GM18505 (cell line): Measurements from ENCODE around the gene EPDR1.

ENCODE experiments used
- ATAC-seq: cut with Tn5 transposase; IDR thresholded peaks from one replicate; pipeline ENCODE4 v1.9.1; 2021; ENCODE audit not compliant: unreplicated experiment
- POLR2A ChIP-seq: IDR thresholded peaks from 4 replicates; pipeline ENCODE4 v1.6.1; 2011; ENCODE audit warnings: borderline replicate concordance; ENCODE audit not compliant: insufficient read depth, insufficient read length; ENCODE audit errors: extremely low read depth

Gene EPDR1

DNA sequence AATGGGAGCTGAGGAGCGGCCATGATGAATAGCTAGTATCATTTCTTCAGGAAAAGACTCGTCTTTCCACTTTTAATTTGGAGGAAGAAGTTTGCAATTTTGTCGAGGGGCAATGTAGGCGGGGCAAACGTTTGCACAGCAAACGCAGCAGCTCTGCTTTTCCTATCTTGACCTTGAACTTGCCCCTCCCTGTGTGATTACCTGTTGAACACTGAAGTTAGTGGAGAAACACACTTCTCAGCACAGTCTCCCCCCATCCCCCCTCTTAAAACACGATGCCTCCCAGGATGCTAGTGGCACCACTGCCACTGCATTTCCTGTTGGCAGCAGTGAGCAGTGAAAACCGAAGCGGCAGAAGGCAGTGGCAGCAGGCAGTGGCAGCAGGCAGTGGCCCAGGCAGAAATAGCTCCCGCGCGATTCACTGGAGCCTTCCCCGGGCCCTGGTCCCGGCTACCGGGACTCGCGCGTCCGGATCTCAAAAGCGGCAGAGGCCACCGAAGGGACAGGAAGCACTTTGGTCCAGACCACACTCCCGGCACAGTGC is at the start of gene EPDR1:
TSS of gene EPDR1 (plus strand) at position 336 of the 544 bp plus-strand sequence. CDS start 300 bp downstream, outside the sequence.
- no peak for TF ChIP-seq POLR2A
- peak; percentile 44 for ATAC-seq

DNA sequence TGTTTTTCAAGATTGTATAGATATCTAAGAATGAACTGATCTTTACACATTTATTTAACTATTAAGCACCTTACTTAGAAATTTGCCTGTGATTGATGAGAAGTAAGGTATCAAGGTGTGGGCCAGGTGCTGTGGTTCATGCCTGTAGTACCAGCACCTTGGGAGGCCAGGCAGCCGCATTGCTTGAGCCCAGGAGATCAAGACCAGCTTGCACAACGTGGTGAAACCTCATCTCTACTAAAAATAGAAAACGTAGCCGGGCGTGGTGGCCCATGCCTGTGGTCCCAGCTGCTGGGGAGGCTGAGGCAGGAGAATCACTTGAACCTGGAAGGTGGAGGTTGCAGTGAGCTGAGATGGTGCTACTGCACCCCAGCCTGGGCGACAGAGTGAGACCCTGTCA is 38.4 kb upstream of the EPDR1 start:
- TF ChIP-seq POLR2A: no peak
- ATAC-seq: no peak

DNA sequence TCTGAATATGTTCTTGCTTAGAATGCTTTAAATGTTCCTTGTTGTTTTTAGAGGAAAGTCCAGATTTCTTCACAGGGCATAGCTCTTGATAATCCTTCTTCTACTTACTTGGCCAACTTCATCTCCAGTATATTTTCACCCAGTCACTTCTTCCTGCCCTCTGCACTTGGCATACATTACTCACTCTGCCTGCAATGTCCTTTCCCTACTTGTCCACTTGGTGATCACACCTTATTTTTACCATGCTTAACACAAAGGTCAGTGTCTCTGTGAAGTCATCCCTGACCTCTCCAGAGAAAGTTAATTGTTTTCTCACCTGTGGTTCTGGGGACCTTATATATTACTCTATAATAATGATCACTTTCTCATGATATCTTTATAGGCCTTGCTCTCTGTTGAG is 27.1 kb upstream of the EPDR1 start:
- TF ChIP-seq POLR2A: no peak

DNA sequence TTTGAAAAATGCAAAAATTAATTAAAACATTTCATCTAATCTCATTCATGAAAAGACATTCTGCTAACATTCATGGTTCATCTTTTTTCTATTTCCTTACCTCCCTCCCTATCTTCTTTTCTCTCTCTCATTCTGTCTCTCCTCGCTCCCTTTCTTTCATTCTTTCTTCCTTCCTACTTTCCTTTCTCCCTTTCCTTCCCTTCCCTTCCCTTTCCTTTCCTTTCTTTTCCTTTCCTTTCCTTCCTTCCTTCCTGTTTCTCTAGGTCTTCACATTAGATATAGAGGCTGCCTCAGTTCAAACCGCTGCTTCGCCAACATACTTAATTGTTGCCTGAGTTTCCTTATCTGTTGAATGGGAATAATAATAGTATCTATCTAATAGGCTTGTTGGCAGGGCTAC is 25.8 kb upstream of the EPDR1 start:
- ATAC-seq: no peak
- TF ChIP-seq POLR2A: no peak

More for the DNA sequence above, 27.1 kb upstream of the EPDR1 start:
- no peak for ATAC-seq

DNA sequence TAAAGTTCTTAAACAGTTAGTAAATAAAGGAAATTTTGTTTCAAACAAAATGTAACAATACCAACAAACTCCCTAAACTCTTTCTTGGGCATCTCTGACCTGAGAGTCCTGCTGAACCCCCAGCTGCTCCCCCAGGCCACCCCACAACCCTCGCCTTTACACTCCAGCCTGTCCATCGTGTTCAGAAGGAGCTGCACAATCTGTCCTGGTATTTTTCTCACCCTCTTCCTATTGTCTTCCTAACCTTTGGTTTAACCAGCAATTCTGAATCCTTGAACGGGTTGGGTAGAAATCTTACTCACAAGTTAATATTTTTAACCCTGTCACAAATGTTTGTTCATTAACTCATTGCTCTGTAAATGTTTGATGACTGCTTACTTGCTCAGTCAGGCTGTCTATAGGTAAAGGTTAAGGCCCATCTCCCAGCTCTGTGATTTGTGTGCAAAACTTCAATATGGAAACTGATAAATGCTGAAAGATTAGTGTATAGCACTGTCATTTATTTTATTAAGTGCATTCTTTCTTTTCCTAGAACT is 20.7 kb upstream of the EPDR1 start:
- no peak for ATAC-seq
- no peak for TF ChIP-seq POLR2A

DNA sequence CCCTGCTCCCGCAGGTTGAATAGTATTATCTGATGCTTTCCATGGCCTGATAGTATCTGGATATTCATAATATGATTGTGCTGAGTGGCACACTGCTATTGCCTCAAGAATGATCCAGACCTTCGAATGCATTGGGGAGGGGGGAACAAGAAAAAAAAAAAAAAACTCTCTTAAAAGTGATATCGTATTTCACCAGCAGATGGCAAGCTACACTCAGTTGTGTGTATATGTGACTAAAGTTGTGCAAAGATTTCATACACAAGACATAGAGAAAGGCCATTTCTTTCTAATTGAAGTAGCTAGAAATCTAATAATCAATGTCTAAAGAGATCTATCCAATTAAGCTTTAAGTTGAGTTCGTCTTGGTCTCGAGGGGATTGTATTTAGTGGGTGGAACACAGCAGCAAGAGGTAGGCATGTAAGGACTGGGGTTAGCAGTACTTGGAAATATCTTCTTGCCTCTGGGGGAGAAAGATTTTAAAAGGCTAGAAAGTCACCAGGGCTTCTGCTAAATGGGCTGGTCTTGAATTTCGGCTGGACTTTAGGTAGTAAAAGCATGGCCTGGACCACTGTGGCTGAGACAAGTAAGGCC is 19.1 kb upstream of the EPDR1 start:
- ATAC-seq: no peak
- TF ChIP-seq POLR2A: no peak

DNA sequence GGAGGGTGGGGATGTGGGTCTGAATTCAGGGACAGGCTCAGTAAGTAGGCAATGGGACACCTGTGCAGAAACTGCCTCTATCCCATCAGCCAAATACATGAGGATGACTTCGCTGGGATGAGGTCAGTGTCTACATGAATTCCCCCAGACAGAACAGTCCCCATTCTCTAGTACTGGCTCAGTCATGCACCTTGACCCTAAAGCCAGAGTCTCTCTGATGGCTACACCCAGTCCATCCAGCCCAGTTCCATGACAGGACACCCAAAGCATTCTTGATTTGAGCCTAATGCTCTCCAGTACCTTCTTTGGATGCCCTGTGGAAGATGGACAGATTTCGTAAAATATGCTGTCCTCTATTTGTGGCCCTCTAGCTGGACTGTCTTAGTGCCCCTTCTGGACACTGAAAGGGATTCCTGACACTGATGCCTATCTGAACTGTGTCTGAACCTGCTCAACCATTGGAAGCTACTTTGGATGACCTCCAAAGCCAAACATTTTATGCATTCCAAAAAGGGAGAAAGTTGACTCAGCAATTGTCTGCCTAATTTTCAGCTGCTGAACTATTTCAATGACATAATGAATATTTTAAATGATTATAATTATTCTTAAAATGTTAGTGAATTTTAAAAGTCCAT is 18.4 kb upstream of the EPDR1 start:
- ATAC-seq: no peak
- TF ChIP-seq POLR2A: no peak

DNA sequence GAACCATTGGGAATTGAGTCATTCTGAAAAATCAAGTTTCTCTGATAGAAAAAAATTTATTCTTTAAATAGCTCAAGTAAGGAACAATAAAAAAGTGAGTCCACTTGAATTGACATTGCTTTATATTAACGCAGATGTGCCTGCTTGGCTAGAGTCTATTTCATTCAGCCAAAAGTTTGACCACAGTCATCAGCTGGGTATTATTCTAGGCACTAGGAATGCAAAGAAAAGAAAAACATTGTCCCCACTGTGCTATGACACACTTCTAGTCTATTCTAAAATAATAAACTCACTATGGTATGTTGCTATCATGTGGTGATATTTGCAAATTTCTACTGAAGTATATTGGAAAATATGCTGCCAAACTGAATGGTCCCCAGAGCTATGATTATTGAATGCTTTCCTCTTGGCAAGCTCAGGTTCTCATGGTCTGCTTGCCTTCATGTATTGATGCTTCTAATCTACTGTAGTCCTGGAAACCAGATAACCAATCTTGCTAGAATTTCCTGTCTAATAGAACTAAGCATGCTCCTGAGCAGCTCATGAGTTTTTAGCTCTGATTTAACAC is 12.1 kb upstream of the EPDR1 start:
- no peak for ATAC-seq
- no peak for TF ChIP-seq POLR2A

DNA sequence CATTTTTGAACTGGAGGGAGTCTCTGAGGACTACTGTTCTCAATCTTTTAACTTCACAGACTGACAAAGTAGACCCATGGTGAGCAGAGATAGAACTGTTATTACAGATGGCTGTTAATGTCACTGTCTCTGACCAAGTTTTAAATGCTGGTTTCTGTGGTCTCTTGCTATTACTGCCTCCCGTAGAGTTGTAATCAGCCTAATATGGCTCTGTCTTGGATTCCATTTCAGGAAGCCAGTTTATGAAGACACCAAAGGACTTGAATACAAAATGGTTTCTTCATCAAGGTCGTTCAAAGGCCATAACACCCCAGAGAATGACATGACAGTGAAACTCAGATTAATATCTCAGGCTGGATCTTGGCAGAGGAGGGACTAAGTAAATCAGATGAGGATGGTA is 7.7 kb upstream of the EPDR1 start:
- no peak for TF ChIP-seq POLR2A

DNA sequence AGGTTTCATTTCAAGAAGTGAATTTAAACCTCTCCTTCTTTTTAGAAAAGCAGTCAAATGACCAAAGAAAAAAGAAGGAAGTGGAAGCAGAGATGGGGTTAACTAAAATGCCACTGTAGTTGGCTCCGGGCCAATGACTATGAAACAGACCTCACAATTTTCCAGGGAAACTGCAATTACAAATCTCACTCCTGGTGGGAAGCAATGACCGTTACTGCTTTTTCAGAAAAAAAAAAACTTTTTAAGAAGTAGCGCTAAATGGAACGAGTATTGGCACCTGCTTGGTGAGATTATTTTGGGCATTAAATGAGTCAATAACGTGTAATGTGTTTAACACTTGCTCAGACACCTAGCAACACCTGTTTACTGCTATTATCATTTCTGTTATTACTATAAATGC is 5.0 kb upstream of the EPDR1 start:
- no peak for ATAC-seq
- no peak for TF ChIP-seq POLR2A

More for the DNA sequence above, 7.7 kb upstream of the EPDR1 start:
- no peak for ATAC-seq

DNA sequence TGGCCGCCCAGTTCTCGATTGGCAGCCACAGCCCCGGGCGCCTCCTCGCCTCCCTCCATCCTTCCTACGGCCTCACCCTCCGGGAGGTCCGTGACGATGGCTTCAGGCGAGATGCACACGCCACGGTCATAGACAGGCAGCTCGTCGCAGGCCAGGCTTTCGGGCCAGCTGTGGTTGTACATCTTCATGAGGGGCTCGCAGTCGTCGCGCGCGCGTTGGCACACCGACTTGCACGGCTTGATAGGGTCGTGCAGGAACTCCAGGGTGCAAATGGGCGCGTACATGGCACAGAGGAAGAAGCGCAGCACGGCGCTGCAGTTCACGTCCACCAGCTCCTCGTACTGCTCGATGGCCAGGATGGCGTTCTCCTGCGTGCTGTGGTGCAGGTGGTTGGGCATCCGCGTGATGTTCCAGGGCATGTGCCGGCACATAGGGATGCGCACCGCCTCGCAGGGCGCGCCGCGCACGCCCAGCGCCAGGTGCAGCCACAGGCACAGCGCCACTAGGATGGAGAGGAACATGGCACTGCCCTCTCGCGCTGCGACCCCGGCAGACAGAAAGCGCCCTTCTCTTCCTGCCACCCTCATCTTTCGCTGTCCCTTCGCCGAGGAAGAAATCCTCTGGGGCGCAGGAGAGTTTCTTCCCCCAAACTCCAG is 4.3 kb upstream of the EPDR1 start:
- TF ChIP-seq POLR2A: no peak
- no peak for ATAC-seq

DNA sequence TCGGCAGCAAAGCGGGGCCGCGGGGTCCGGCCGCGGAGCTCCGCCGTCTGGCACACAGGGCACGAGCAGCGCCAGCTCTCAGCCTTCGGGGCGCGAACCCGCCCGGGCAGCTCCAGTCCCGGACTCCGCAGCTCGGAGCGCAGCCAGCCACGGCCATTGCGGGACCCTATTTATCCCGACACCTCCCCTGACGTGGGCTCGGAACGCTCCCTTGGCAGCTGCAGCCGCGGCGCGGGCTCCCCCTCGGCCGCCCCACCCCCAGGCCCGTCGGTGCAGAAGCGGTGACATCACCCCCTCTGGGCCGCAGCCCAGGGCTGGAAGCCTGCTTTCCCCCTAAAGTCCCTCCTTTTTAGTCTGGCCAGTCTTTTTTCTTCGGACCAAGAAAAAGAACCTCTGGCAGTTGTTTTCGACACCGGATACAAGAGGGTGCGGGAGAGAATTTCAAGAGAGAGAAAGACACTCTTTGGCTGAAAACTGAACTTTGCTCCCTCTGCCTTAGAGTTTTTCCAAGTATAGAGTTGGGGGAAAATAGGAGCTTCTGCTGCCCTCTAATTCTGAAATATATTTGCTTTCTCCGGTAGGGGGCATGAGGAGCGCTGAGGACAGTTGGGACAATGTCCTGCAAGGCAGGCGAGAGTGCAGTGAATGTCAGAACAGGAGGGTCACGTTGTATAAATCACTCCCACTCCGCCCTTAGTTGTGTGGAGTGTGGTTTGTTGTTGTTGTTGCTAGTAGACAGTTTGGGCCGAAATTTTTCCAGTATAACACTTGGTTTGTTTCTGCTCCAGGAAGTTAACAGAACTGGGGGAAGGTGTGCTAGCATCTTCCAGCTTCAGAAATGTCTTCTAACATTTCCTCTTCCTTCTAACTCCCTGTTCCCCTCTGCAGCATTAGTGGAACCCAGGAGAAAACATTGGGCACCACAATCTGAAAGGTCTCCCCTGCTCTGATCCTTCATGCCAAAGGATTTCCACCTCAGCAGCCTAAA is 3.5 kb upstream of the EPDR1 start, which contains the start of gene SFRP4:
TSS of gene SFRP4 (minus strand) at position 145 of the 988 bp plus-strand sequence. CDS start 280 bp downstream, outside the sequence.
- ATAC-seq: no peak
- no peak for TF ChIP-seq POLR2A
